Fibroblast of lung (primary cell): ENCODE data around the gene BAG3.

Experiments used
- CTCF ChIP-seq, 2 donors: IDR thresholded peaks in 1 of 2; conservative IDR thresholded peaks in 1 of 2; 1 replicate in 1 of 2; 2 replicates in 1 of 2; pipeline ENCODE4 v1.5.1; 2011 to 2012; ENCODE audit warnings: low read length in 2 of 2, control low read depth in 1 of 2, inconsistent platforms in 1 of 2, low read depth in 1 of 2, mild to moderate bottlenecking in 1 of 2
- EZH2 ChIP-seq: IDR thresholded peaks from 2 replicates; pipeline ENCODE4 v1.5.1; 2012; ENCODE audit warnings: low read length, control low read depth, mild to moderate bottlenecking; ENCODE audit errors: missing control alignments

DNA sequence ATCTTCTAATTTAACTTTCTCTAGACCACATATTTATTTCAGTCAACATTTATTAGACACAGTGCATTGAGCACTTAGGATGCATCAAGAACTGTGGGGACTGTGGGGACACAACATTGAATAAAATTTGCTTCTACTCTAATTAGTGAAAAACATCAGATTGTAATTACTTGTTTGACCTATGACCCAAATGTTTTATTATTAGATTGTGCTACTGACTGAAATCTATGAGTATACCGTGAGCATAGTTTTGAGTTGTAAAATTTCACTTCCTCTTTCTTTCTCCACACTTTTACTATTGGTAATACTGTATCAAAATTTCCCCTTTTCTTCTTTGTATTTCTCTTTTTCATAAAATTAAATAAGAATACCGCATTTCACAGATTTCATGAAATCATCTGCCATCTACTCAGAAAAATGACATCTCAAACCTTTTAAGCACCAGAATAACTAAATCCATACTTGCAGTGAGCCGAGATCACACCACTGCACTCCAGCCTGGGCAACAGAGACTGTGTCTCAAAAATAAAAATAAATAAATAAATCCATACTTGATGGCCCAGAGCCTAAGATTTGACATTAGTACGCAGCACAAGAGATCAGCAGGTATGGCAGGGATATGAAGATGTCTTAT, 49.3 kb downstream of the BAG3 start:
- TF ChIP-seq CTCF (conservative IDR thresholded peaks at IDR 0.05 in 1 of 2, IDR thresholded peaks at IDR 0.05 in 1 of 2; ENCODE audit: low read depth in 1 of 2, low read length in 2 of 2) (no peak), EZH2 (no peak)
